Central memory CD8-positive, alpha-beta T cell (primary cell): ENCODE results near the gene NFAM1.

ENCODE experiments used
- ATAC-seq: fragments of 150-1000 bp; cut with Tn5 transposase; replicated peaks from 2 replicates; pipeline ENCODE4 v1.10.0; 2022; ENCODE audit warnings: mild to moderate bottlenecking, moderate FRiP score, moderate number of reproducible peaks; ENCODE audit not compliant: poor library complexity, severe bottlenecking; ENCODE audit errors: extremely low read depth
- DNase-seq, 2 donors: peaks; one replicate each; pipeline ENCODE4 v3.0.0; 2021; ENCODE audit warnings: low spot score in 2 of 2
- H3K27ac Mint-ChIP-seq: one replicate; pipeline ENCODE4 v1.8.0; 2022; ENCODE audit warnings: low read depth, mild to moderate bottlenecking, moderate library complexity, mixed read lengths
- H3K27me3 Mint-ChIP-seq: one replicate; pipeline ENCODE4 v1.8.0; 2022; ENCODE audit warnings: mixed read lengths
- H3K36me3 Mint-ChIP-seq: one replicate; pipeline ENCODE4 v1.8.0; 2022; ENCODE audit warnings: mild to moderate bottlenecking, moderate library complexity, mixed read lengths; ENCODE audit not compliant: insufficient read depth
- H3K4me1 Mint-ChIP-seq: one replicate; pipeline ENCODE4 v1.8.0; 2022; ENCODE audit warnings: mixed read lengths
- H3K4me3 Mint-ChIP-seq: one replicate; pipeline ENCODE4 v1.8.0; 2022; ENCODE audit warnings: mild to moderate bottlenecking, moderate library complexity, mixed read lengths
- H3K9me3 Mint-ChIP-seq: one replicate; pipeline ENCODE4 v1.8.0; 2022; ENCODE audit warnings: mixed read lengths

The NFAM1 gene

GRCh38 chr22:42400811-42401534 is 31.2 kb downstream of the NFAM1 start:
- Mint-ChIP-seq H3K27ac (no peak overlapping the region), H3K4me1 (peaks cover 14% of the 10 kb centered on the region), H3K4me3 (no peak overlapping the region), H3K9me3 (no peaks in the 10 kb centered on the region), H3K36me3 (no peaks in the 10 kb centered on the region), H3K27me3 (peaks cover 1% of the 10 kb centered on the region)
- ATAC-seq: no peak
- DNase-seq: no peak

- ATAC-seq: no peak
- Mint-ChIP-seq H3K27me3 (no peaks in the 10 kb centered on the region), H3K27ac (peak overlapping the region; percentile 70), H3K36me3 (no peaks in the 10 kb centered on the region), H3K9me3 (no peaks in the 10 kb centered on the region), H3K4me3 (no peak overlapping the region), H3K4me1 (peaks cover 14% of the 10 kb centered on the region)
- DNase-seq: no peak
Measured at GRCh38 chr22:42399315-42400271, 32.6 kb downstream of the NFAM1 start.

DNA sequence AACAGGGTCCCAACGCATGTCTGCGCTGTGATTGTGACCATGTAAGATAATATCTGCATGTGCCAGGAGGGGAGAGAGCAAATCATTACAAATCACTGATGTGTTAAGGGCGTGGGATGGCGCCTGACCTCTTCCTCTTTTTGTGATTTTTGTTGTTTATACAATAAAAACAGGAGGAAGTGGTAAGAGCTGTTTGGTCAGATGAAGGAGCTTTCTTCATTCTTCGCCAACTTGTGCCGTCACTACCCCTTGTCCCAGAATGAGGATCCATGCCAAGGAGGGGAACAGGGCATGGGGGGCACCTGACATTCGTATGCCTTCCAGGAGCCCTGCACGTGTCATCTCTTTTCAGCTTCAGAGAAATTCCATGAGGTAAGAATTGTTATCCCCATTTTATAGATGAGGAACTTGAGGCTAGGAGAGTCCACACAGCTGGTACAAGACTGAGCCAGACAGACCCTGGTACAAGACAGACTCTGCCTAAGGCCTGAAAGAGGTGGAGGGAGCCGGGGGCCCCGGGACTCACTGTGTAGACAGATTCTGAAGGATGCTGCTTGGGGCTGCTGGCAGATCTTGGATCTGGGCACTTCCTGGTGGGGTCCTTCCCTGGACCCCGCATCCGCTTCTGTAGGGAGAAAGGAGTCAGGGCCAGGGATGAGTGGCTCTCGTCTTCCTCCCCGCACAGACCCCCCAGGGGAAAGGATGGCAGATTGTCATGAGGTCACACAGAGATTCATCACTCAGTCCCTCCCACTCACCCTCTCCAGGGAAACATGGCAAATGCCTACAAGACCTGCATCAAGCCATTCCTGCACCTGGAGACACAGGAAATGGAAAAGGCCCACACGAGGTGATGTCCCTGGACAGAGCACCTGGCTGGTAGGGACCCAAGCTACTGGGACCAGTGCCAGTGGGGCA is 34.6 kb downstream of the NFAM1 start:
- no peak for DNase-seq
- no peaks in the 10 kb centered on the region for H3K9me3 Mint-ChIP-seq
- no peak overlapping the region for H3K4me3 Mint-ChIP-seq
- peak; percentile 40 for ATAC-seq
- no peak overlapping the region for H3K27ac Mint-ChIP-seq
- peaks cover 14% of the 10 kb centered on the region for H3K4me1 Mint-ChIP-seq
- H3K36me3 Mint-ChIP-seq: no peaks in the 10 kb centered on the region
- no peaks in the 10 kb centered on the region for H3K27me3 Mint-ChIP-seq

GRCh38 chr22:42396621-42397331 is 35.4 kb downstream of the NFAM1 start:
- Mint-ChIP-seq H3K9me3 (no peaks in the 10 kb centered on the region), H3K36me3 (no peaks in the 10 kb centered on the region), H3K27ac (no peak overlapping the region), H3K27me3 (peaks cover 3% of the 10 kb centered on the region), H3K4me3 (peak overlapping the region; percentile 32), H3K4me1 (peaks cover 14% of the 10 kb centered on the region)
- DNase-seq (no peak), ATAC-seq (peak; percentile 45)

- DNase-seq: no peak
- no peak overlapping the region for H3K27ac Mint-ChIP-seq
- no peaks in the 10 kb centered on the region for H3K36me3 Mint-ChIP-seq
- no peak for ATAC-seq
- peaks cover 13% of the 10 kb centered on the region for H3K27me3 Mint-ChIP-seq
- no peaks in the 10 kb centered on the region for H3K4me1 Mint-ChIP-seq
- no peak overlapping the region for H3K4me3 Mint-ChIP-seq
- no peaks in the 10 kb centered on the region for H3K9me3 Mint-ChIP-seq
Measured at GRCh38 chr22:42389143-42389542, 43.1 kb downstream of the NFAM1 start.

DNA sequence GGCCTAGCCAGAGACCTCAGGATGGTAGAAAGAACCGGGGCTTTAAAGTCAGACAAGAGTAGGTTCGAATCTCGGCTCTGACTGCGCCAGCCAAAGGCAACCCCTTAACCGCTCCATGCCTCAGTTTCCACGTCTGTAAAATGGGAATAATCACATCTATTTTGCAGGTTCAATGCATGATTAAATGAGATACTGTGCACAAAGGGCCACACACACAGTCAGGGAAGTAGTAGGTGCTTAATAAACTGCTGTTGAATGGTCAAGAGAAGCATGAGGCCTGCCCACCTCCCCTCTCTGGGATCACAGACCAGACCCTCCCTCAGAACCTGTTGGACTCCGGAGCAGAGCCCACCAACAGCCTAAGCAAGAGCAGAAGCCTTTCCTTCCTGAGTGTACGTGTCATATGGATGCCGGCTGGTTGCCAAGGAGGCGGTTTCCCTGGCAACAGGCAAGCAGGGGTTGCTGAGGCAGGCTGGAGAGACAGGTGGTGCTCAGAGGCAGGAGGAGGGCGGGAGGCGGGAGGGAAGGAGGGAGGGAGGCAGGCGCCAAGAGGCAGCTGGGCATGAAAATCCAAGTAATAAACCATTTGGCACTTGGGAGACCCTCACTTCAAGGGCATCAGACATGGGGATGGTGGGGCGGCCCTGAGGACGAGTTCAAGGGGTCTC is 43.9 kb downstream of the NFAM1 start:
- Mint-ChIP-seq H3K4me1 (no peaks in the 10 kb centered on the region), H3K4me3 (no peak overlapping the region), H3K27me3 (peaks cover 13% of the 10 kb centered on the region), H3K9me3 (no peaks in the 10 kb centered on the region), H3K36me3 (no peaks in the 10 kb centered on the region), H3K27ac (no peak overlapping the region)
- no peak for DNase-seq
- ATAC-seq: no peak

GRCh38 chr22:42387631-42388030 is 44.6 kb downstream of the NFAM1 start:
- H3K4me1 Mint-ChIP-seq: no peaks in the 10 kb centered on the region

GRCh38 chr22:42385696-42386095 is 46.5 kb downstream of the NFAM1 start:
- no peak for DNase-seq
- no peak overlapping the region for H3K4me3 Mint-ChIP-seq
- no peaks in the 10 kb centered on the region for H3K36me3 Mint-ChIP-seq
- ATAC-seq: no peak
- H3K9me3 Mint-ChIP-seq: no peaks in the 10 kb centered on the region
- peak overlapping the region; percentile 27 for H3K27ac Mint-ChIP-seq
- H3K27me3 Mint-ChIP-seq: no peaks in the 10 kb centered on the region
- no peaks in the 10 kb centered on the region for H3K4me1 Mint-ChIP-seq

More at GRCh38 chr22:42387631-42388030, 44.6 kb downstream of the NFAM1 start:
- Mint-ChIP-seq H3K4me3 (no peak overlapping the region), H3K27ac (no peak overlapping the region), H3K36me3 (no peaks in the 10 kb centered on the region), H3K9me3 (no peaks in the 10 kb centered on the region), H3K27me3 (peaks cover 13% of the 10 kb centered on the region)
- DNase-seq (no peak), ATAC-seq (no peak)

DNA sequence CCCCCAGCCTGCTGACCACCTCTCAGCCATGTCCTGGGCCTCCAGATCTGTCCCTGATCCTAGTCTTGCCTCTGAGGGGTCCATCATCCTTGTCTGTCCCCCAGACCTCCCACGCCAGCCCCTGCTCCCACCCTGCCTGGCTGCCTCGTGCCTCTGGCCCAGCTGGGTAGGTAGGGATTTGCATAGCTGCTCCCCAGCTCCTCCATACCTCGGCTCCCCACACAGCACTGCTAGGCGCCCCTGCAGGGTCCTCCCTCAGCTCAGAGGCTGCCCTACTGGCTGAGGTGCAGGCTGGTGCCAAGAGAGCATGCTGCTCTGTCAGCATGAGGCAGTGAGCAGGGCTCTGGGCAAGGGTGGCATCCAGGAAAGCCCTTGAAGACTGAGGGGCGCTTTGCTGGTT is 47.7 kb downstream of the NFAM1 start:
- Mint-ChIP-seq H3K36me3 (no peaks in the 10 kb centered on the region), H3K4me1 (no peaks in the 10 kb centered on the region), H3K4me3 (no peak overlapping the region), H3K27ac (peak overlapping the region; percentile 39), H3K9me3 (no peaks in the 10 kb centered on the region), H3K27me3 (no peaks in the 10 kb centered on the region)
- DNase-seq (no peak), ATAC-seq (no peak)

GRCh38 chr22:42383851-42384417 is 48.3 kb downstream of the NFAM1 start:
- DNase-seq (no peak), ATAC-seq (no peak)
- Mint-ChIP-seq H3K36me3 (no peaks in the 10 kb centered on the region), H3K27ac (peak overlapping the region; percentile 39), H3K4me1 (no peaks in the 10 kb centered on the region), H3K4me3 (no peak overlapping the region), H3K9me3 (no peaks in the 10 kb centered on the region), H3K27me3 (no peaks in the 10 kb centered on the region)

DNA sequence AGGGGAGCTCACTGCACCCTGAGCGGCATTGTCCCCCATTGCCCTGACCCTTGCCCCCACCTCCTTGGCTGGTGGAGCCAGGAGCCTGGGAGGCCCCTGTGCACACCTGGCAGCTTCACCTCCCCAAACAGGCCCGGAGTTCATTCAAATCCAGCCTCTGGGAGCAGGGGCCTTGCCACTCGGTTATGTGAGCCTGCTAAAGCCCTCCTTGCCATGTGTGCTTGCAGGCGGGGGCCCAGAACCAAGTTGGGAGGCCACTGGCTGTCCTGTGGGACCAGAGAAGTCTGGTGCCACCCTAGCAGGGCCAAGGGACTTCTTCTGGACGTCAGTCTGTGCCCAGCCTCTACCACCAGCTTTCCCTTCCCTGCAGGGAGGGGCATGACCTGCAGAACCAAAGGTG is 48.9 kb downstream of the NFAM1 start:
- H3K27me3 Mint-ChIP-seq: no peaks in the 10 kb centered on the region
- no peak overlapping the region for H3K27ac Mint-ChIP-seq
- no peaks in the 10 kb centered on the region for H3K4me1 Mint-ChIP-seq
- no peak overlapping the region for H3K4me3 Mint-ChIP-seq
- no peaks in the 10 kb centered on the region for H3K36me3 Mint-ChIP-seq
- no peak for ATAC-seq
- DNase-seq: no peak
- no peaks in the 10 kb centered on the region for H3K9me3 Mint-ChIP-seq
